Erythroblast (primary cell): ENCODE data around the gene NHLRC2.

Experiments used
- GATA1 ChIP-seq: IDR thresholded peaks from 2 replicates; pipeline ENCODE4 v1.6.1; 2011; ENCODE audit warnings: low read depth, mild to moderate bottlenecking, control low read depth, low read length, moderate library complexity
- POLR2A ChIP-seq: IDR thresholded peaks from 2 replicates; pipeline ENCODE4 v1.6.1; 2011; ENCODE audit warnings: mild to moderate bottlenecking, low read length

DNA sequence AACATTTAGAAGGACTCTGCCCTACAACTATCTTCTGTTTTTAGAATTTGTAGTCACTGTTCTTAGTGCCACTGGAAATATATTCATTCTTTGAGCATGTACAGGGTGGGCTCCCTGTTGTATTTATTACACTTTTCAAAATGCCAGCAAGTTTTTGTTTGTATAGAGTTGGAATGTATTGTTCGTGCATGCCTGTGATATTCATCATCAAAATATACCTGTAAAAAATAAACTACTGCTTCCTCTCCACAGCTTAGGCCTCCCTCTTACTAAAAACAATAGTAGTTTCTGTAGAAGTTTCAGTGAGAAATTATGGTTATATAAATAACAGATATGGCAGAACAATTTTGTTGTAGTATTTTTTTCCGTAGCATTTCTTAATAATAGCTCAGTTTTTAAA is 61.6 kb downstream of the NHLRC2 start:
- TF ChIP-seq POLR2A: no peak
- TF ChIP-seq GATA1: no peak
